PC-9 (cell line): ENCODE measurements around the gene CUX1. TPM values are rescaled to one million over a fixed set of nuclear protein-coding genes. Genes with fewer than 3 reads are reported as not detected.

Experiments
- BruUV-seq: library from RNA; stranded (reverse); fragments of 400-500 nt; replicated peaks from 2 replicates; lab custom pipeline; 2021; lab: Mats Ljungman, UMichigan
- CTCF ChIA-PET: fragments of 300-600 bp; sonication (Branson Sonifier 250); formaldehyde crosslinking; loops from one replicate; lab custom pipeline; 2022; ENCODE audit warnings: antibody characterized with exemption; lab: Charles Lee
- POLR2A ChIA-PET: fragments of 300-600 bp; sonication (Branson Sonifier 250); formaldehyde crosslinking; loops from one replicate; lab custom pipeline; 2022; ENCODE audit warnings: antibody characterized with exemption; ENCODE audit not compliant: unreplicated experiment; lab: Charles Lee
- DNase-seq, 2 experiments: peaks; one replicate each; pipeline versions ENCODE4 v3.0.0 to v3.0.0-alpha.2; 2015 to 2022; ENCODE audit warnings: mixed read lengths in 1 of 2
- H2AFZ ChIP-seq: fragments of 200-600 bp; sonication (generic); 2 replicates; pipeline ENCODE4 v1.8.1; 2017; ENCODE audit warnings: antibody characterized with exemption
- H3F3A ChIP-seq: fragments of 200-600 bp; sonication (generic); 2 replicates; pipeline ENCODE4 v1.8.1; 2017; ENCODE audit warnings: antibody characterized with exemption, mild to moderate bottlenecking, low read depth; ENCODE audit not compliant: insufficient read depth
- H3K27ac ChIP-seq: fragments of 200-600 bp; sonication (generic); 2 replicates; pipeline ENCODE4 v1.6.1; 2016; ENCODE audit warnings: mixed run types
- H3K27me3 ChIP-seq: fragments of 200-600 bp; sonication (generic); 2 replicates; pipeline ENCODE4 v1.6.1; 2016; ENCODE audit warnings: low read depth, mixed run types; ENCODE audit not compliant: insufficient read depth
- H3K36me3 ChIP-seq: fragments of 200-600 bp; sonication (generic); 2 replicates; pipeline ENCODE4 v1.6.1; 2016; ENCODE audit warnings: low read depth, mixed run types
- H3K4me1 ChIP-seq: fragments of 200-600 bp; sonication (generic); replicated peaks from 2 replicates; pipeline ENCODE4 v1.6.1; 2016; ENCODE audit warnings: mixed run types; ENCODE audit not compliant: insufficient read depth
- H3K4me2 ChIP-seq: fragments of 200-600 bp; sonication (generic); 2 replicates; pipeline ENCODE4 v1.6.1; 2017; ENCODE audit warnings: mixed run types
- H3K4me3 ChIP-seq: fragments of 200-600 bp; sonication (generic); 2 replicates; pipeline ENCODE4 v1.6.1; 2016; ENCODE audit warnings: mixed run types
- H3K79me2 ChIP-seq: fragments of 200-600 bp; sonication (generic); 2 replicates; pipeline ENCODE4 v1.6.1; 2017; ENCODE audit warnings: low read depth, mixed run types
- H3K9me2 ChIP-seq: fragments of 200-600 bp; sonication (generic); 2 replicates; pipeline ENCODE4 v1.8.1; 2017; ENCODE audit warnings: mild to moderate bottlenecking; ENCODE audit not compliant: insufficient read depth
- H3K9me3 ChIP-seq: fragments of 200-600 bp; sonication (generic); 2 replicates; pipeline ENCODE4 v1.8.1; 2016; ENCODE audit warnings: low read depth; ENCODE audit not compliant: insufficient read depth
- H4K20me1 ChIP-seq: fragments of 200-600 bp; sonication (generic); 2 replicates; pipeline ENCODE4 v1.8.1; 2017; ENCODE audit not compliant: insufficient read depth
- EZH2 ChIP-seq: fragments of 200-600 bp; sonication (generic); IDR thresholded peaks from 2 replicates; pipeline ENCODE4 v1.8.0; 2017; ENCODE audit warnings: antibody characterized with exemption, low read depth
- intact Hi-C: fragments of 100-400 bp; cut with micrococcal nuclease; formaldehyde crosslinking; loops from one replicate; pipeline ENCODE4 v1.10.0; 2022; ENCODE audit not compliant: unreplicated experiment
- total RNA-seq: library from RNA; stranded (reverse); gene quantifications from 2 replicates; pipeline ENCODE4 v1.2.3, GENCODE V29; 2021
- TF ChIP-seq, protein P1 (sequence below): fragments of 200-600 bp; sonication (generic); conservative IDR thresholded peaks from 2 replicates; pipeline ENCODE4 v1.6.1; 2017; ENCODE audit warnings: mixed run types, antibody characterized with exemption, mild to moderate bottlenecking, moderate library complexity

The CUX1 gene
- total RNA-seq, 1 experiment from 2014 or later: 83.3 TPM

DNA sequence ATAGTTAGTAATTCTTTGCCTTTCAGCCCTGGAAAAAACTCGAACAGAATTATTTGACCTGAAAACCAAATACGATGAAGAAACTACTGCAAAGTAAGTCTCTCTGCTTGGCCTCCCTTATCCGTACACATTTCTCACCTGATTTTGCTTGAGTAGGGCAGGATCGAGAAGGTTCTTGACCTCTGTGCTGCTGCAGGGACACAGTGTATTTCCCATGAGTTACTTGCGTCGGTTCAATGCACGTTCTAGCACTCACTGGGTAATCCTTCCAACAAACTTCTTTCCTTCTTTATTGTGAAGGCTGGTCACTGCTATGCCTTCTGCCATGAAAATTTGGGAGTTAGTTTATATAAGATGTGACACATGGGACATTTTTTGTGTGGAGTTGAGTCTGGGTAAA lies 297.8 kb downstream of the CUX1 start:
- Histone ChIP-seq H3K9me2 (no peaks in the 10 kb centered on the region), H3K36me3 (no peaks in the 10 kb centered on the region), H3K4me2 (no peak overlapping the region), H4K20me1 (no peaks in the 10 kb centered on the region), H3K4me3 (no peak overlapping the region), H3K79me2 (no peaks in the 10 kb centered on the region), H2AFZ (no peak overlapping the region), H3K9me3 (no peaks in the 10 kb centered on the region), H3K27me3 (no peaks in the 10 kb centered on the region), H3K4me1 (no peaks in the 10 kb centered on the region), H3F3A (no peaks in the 10 kb centered on the region; the same call in 1 of the 2 replicates), H3K27ac (no peak overlapping the region)
- no TSS peak for BruUV-seq
- ChIA-PET POLR2A (no interaction called here), CTCF (no interaction called here)
- no peak for TF ChIP-seq EZH2
- TF ChIP-seq, protein P1, sequence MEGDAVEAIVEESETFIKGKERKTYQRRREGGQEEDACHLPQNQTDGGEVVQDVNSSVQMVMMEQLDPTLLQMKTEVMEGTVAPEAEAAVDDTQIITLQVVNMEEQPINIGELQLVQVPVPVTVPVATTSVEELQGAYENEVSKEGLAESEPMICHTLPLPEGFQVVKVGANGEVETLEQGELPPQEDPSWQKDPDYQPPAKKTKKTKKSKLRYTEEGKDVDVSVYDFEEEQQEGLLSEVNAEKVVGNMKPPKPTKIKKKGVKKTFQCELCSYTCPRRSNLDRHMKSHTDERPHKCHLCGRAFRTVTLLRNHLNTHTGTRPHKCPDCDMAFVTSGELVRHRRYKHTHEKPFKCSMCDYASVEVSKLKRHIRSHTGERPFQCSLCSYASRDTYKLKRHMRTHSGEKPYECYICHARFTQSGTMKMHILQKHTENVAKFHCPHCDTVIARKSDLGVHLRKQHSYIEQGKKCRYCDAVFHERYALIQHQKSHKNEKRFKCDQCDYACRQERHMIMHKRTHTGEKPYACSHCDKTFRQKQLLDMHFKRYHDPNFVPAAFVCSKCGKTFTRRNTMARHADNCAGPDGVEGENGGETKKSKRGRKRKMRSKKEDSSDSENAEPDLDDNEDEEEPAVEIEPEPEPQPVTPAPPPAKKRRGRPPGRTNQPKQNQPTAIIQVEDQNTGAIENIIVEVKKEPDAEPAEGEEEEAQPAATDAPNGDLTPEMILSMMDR: no peak
- DNase-seq: no peak
- intact Hi-C loops: no loop called here

- no peaks in the 10 kb centered on the region for H3K27me3 ChIP-seq
- ChIA-PET POLR2A (no interaction called here), CTCF (no interaction called here)
- H3K79me2 ChIP-seq: no peaks in the 10 kb centered on the region
- TF ChIP-seq EZH2: no peak
- TF ChIP-seq, protein P1: no peak
- H3K4me1 ChIP-seq: no peaks in the 10 kb centered on the region
- no peaks in the 10 kb centered on the region for H3K9me2 ChIP-seq
- H3F3A ChIP-seq: no peaks in the 10 kb centered on the region; the same call in 1 of the 2 replicates
- intact Hi-C loops: no loop called here
- no peaks in the 10 kb centered on the region for H4K20me1 ChIP-seq
- no peaks in the 10 kb centered on the region for H3K9me3 ChIP-seq
- no peak overlapping the region for H3K4me3 ChIP-seq
- BruUV-seq: no TSS peak
- no peak overlapping the region for H3K4me2 ChIP-seq
- H3K36me3 ChIP-seq: no peaks in the 10 kb centered on the region
- H3K27ac ChIP-seq: no peak overlapping the region
- no peak overlapping the region for H2AFZ ChIP-seq
- no peak for DNase-seq
Measured at GRCh38 chr7:102115931-102116330, 298.5 kb downstream of the CUX1 start.

GRCh38 chr7:102117743-102118142 lies 300.3 kb downstream of the CUX1 start:
- Histone ChIP-seq H2AFZ (no peak overlapping the region), H3K4me3 (no peak overlapping the region), H3K27ac (no peak overlapping the region), H3K9me2 (no peaks in the 10 kb centered on the region), H3F3A (no peaks in the 10 kb centered on the region; the same call in 1 of the 2 replicates), H3K79me2 (no peaks in the 10 kb centered on the region), H3K36me3 (no peaks in the 10 kb centered on the region), H3K4me1 (peaks cover 14% of the 10 kb centered on the region), H4K20me1 (no peaks in the 10 kb centered on the region), H3K27me3 (no peaks in the 10 kb centered on the region), H3K4me2 (no peak overlapping the region), H3K9me3 (no peaks in the 10 kb centered on the region)
- no peak for DNase-seq
- intact Hi-C loops: no loop called here
- ChIA-PET CTCF (no interaction called here), POLR2A (no interaction called here)
- no TSS peak for BruUV-seq
- TF ChIP-seq EZH2: no peak
- TF ChIP-seq, protein P1: no peak
